Nephron (organoid): ENCODE data around the gene KLHL29.

Experiments
- H3K27ac Mint-ChIP-seq, 3 experiments: 2 replicates each; pipeline ENCODE4 v1.8.0; 2020; ENCODE audit warnings: mixed read lengths in 3 of 3, mild to moderate bottlenecking in 2 of 3, moderate library complexity in 1 of 3
- H3K27me3 Mint-ChIP-seq: 2 replicates; pipeline ENCODE4 v1.8.0; 2021; ENCODE audit warnings: low read depth, mild to moderate bottlenecking, moderate library complexity, mixed read lengths
- H3K36me3 Mint-ChIP-seq: 2 replicates; pipeline ENCODE4 v1.8.0; 2020; ENCODE audit warnings: low read depth, mixed read lengths
- H3K4me1 Mint-ChIP-seq: 2 replicates; pipeline ENCODE4 v1.8.0; 2020; ENCODE audit warnings: mixed read lengths
- H3K4me3 Mint-ChIP-seq, 3 experiments: 2 replicates each; pipeline ENCODE4 v1.8.0; 2020; ENCODE audit warnings: mild to moderate bottlenecking in 3 of 3, mixed read lengths in 3 of 3, moderate library complexity in 2 of 3
- H3K9me3 Mint-ChIP-seq: 2 replicates; pipeline ENCODE4 v1.8.0; 2020; ENCODE audit warnings: mixed read lengths
- CTCF ChIP-seq, 3 experiments: fragments of 200-600 bp; sonication (generic); IDR thresholded peaks; one replicate each; pipeline ENCODE4 v1.5.0; 2021; ENCODE audit warnings: antibody characterized with exemption in 3 of 3; ENCODE audit not compliant: unreplicated experiment in 3 of 3

Gene KLHL29

DNA sequence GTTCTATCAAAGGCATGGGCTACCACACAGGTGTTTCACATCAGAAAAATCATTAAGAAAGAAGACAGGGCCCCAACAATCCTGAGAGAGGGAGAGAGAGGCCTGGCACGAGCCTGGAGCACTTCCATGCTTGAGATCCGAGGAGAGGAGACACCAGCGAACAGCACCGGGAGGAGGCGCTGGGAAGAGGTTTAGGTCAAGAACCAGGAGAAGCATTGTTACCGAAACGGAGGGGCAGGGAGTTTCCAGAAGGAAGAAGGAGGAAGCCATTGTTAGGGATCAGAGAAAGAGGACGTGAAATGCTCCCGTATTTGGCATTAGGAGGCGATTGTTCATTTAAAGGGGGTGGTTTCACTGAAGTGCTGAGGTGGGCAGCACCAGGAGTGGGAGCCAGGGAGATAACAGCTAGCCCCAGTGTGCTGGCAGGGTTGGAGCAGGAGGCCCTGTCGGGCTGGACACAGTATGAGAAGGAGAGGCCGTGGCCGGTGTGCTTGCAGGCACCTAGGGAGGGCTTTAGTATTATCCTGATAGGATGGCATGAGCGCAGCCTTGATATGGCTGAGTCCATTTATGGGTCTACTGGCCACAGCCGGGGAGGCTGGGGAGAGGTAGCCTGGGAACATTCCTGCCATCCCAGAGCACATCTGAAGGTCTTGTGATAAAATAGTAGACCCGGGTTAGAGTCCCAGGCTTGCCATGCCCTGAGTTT, 244.9 kb downstream of the KLHL29 start:
- H3K36me3 Mint-ChIP-seq: no peaks in the 10 kb centered on the region
- TF ChIP-seq CTCF (IDR thresholded peaks at IDR 0.05; ENCODE audit: unreplicated experiment in 3 of 3): no peak
- H3K27me3 Mint-ChIP-seq: peaks cover 10% of the 10 kb centered on the region
- peak overlapping the region in 2 of 3 experiments; percentile 2 to 21 for H3K4me3 Mint-ChIP-seq
- peak overlapping the region; percentile 53 to 94 (median 91) for H3K27ac Mint-ChIP-seq
- H3K4me1 Mint-ChIP-seq: peaks cover 34% of the 10 kb centered on the region
- no peaks in the 10 kb centered on the region for H3K9me3 Mint-ChIP-seq

- Mint-ChIP-seq H3K36me3 (no peaks in the 10 kb centered on the region), H3K27me3 (peaks cover 10% of the 10 kb centered on the region), H3K4me1 (peaks cover 27% of the 10 kb centered on the region), H3K27ac (peak overlapping the region in 1 of 3 experiments; percentile 94), H3K4me3 (no peak overlapping the region), H3K9me3 (no peaks in the 10 kb centered on the region)
- TF ChIP-seq CTCF (IDR thresholded peaks at IDR 0.05; ENCODE audit: unreplicated experiment in 3 of 3): no peak
These were observed 246.0 kb downstream of the KLHL29 start for GRCh38 chr2:23630961-23631360.

- no peak for TF ChIP-seq CTCF (IDR thresholded peaks at IDR 0.05; ENCODE audit: unreplicated experiment in 3 of 3)
- no peaks in the 10 kb centered on the region for H3K9me3 Mint-ChIP-seq
- H3K27me3 Mint-ChIP-seq: peaks cover 10% of the 10 kb centered on the region
- H3K27ac Mint-ChIP-seq: peak overlapping the region in 2 of 3 experiments; percentile 11 to 64
- H3K4me3 Mint-ChIP-seq: no peak overlapping the region
- H3K36me3 Mint-ChIP-seq: no peaks in the 10 kb centered on the region
- peaks cover 29% of the 10 kb centered on the region for H3K4me1 Mint-ChIP-seq
These were observed 246.4 kb downstream of the KLHL29 start for GRCh38 chr2:23631389-23631788.

DNA sequence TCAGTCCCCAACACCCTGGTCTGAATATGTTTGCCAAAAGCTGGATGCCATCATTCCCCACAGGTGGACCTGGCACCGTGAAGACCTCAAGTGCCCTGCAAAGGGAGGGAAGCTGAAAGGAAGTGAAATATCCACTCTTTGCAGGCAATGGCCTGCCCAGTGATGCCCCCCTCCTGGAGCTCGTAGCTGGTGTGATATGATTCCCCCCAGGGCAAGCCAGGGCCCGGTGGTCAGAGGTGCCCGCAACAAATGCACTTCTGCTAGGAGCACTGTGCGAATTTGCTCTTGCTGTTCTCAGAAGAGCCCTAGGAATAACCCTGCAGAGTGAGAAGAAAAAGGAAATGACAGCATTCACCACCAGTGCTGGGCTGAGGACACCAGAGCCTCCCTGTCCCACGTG, 247.4 kb downstream of the KLHL29 start:
- TF ChIP-seq CTCF (IDR thresholded peaks at IDR 0.05; ENCODE audit: unreplicated experiment in 3 of 3): no peak
- H3K27me3 Mint-ChIP-seq: peaks cover 10% of the 10 kb centered on the region
- no peak overlapping the region for H3K4me3 Mint-ChIP-seq
- no peaks in the 10 kb centered on the region for H3K9me3 Mint-ChIP-seq
- H3K27ac Mint-ChIP-seq: no peak overlapping the region
- no peaks in the 10 kb centered on the region for H3K36me3 Mint-ChIP-seq
- peaks cover 33% of the 10 kb centered on the region for H3K4me1 Mint-ChIP-seq

GRCh38 chr2:23632831-23633395, 247.9 kb downstream of the KLHL29 start:
- peaks cover 10% of the 10 kb centered on the region for H3K27me3 Mint-ChIP-seq
- H3K36me3 Mint-ChIP-seq: no peaks in the 10 kb centered on the region
- H3K4me1 Mint-ChIP-seq: peaks cover 30% of the 10 kb centered on the region
- no peak for TF ChIP-seq CTCF (IDR thresholded peaks at IDR 0.05; ENCODE audit: unreplicated experiment in 3 of 3)
- peak overlapping the region in 1 of 3 experiments; percentile 15 for H3K27ac Mint-ChIP-seq
- H3K9me3 Mint-ChIP-seq: no peaks in the 10 kb centered on the region
- H3K4me3 Mint-ChIP-seq: no peak overlapping the region

GRCh38 chr2:23633966-23634365, 249.0 kb downstream of the KLHL29 start:
- H3K27me3 Mint-ChIP-seq: peaks cover 10% of the 10 kb centered on the region
- no peak for TF ChIP-seq CTCF (IDR thresholded peaks at IDR 0.05; ENCODE audit: unreplicated experiment in 3 of 3)
- no peak overlapping the region for H3K4me3 Mint-ChIP-seq
- H3K36me3 Mint-ChIP-seq: no peaks in the 10 kb centered on the region
- peaks cover 29% of the 10 kb centered on the region for H3K4me1 Mint-ChIP-seq
- H3K9me3 Mint-ChIP-seq: no peaks in the 10 kb centered on the region
- peak overlapping the region in 1 of 3 experiments; percentile 22 for H3K27ac Mint-ChIP-seq
